HPDE6-E6E7 (cell line): ENCODE data around the gene EEA1.
A peak's percentile ranks its signal among the peaks of the same experiment; 100 is the strongest.

Source experiments
- DNase-seq: peaks from one replicate; pipeline ENCODE4 v3.0.0; 2011; ENCODE audit warnings: missing footprints; ENCODE audit errors: extremely low spot score

EEA1 gene

DNA sequence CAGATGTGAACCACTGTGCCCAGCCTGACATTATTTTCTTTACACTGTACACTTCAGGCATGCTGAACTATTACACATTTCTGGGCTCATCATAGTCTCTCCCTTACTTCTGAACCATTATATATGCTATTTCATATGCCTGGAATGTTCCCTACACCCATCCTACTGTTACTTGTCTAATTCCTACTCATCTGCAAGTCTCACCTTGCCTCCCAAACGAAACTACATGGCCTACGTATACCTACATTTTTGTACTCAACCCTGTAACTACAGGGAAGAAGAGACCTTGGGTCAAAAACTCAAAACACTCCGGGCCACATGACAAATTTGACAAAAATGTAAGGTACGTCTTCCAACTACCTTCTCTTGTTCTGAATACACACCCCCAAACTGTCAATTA, 9.5 kb upstream of the EEA1 start:
- DNase-seq, result peak; percentile 78

DNA sequence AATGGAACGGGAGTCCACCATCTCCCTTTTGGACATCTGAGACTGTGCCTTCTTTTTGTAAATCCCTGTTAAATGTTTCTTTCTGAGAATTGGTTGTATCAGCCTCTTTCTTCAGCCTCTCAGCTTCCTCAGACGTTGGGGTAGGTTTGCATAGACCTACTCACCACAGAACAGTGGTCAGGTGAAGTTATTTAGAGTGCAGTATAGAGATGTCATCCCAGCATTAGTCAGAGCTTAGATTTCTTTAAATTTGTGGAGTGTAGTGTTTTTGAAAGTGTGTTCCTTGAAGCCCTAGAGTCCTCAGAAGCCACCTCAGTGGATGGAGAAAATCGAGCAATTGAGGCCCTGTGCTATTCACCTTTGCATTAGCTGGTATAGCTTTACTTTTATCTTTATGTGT, 8.9 kb upstream of the EEA1 start:
- DNase-seq, result no peak

DNA sequence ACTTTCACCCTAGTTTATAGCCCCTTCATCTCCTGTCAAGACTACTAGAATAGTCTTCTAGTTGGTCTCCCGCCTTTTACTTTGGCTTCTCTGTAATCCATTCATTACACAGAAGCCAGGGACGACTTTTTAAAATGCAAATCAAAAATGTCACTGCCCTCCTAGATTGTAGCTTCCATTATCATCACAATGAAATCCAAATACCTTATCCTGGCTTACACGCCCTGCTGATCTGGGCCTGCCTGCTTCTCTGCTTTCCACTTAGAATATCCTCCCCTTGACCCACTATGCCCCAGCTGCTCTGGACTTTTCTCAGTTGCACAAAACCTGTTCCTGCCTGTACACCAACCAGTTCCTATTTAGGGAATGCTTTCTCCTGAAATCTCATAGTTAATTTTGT, 4.5 kb upstream of the EEA1 start:
- no peak for DNase-seq

DNA sequence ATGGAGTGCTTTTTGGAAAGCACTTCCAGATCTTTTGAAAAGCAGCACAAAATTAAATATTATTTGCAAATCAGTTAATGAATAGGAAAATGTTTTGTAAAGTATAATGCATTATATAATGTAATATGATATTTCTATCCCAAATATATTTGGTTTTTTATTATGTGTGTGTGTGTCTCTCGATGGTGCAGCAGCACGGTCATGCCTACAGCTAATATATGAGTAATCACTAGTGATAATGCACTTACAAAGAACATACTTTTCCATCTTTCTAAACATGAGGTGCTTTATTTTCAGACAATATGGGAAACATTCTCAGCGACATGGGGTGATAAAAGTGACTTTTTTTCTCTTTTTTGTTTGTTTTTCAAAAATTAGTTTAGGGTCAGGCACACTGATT, 1.3 kb upstream of the EEA1 start:
- DNase-seq, result no peak

DNA sequence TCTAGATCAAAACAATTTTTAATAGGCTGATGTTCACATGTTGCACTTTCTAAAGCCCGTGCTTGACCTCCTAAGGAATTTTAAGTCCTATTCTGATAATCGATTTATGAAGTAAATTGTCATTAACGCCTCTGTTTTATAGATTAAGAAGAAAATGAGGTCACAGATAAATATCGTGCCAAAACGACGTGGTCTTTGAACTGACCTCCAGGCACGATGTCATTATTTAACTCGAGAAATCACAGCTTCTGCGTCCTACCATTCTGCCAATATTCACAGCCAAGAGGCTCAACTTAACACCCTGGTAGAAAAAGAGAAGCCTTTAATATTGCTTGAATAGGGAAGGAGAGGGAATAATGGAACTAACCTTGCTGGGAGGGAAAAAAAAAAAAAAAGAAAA, 888 bp upstream of the EEA1 start:
- no peak for DNase-seq

DNA sequence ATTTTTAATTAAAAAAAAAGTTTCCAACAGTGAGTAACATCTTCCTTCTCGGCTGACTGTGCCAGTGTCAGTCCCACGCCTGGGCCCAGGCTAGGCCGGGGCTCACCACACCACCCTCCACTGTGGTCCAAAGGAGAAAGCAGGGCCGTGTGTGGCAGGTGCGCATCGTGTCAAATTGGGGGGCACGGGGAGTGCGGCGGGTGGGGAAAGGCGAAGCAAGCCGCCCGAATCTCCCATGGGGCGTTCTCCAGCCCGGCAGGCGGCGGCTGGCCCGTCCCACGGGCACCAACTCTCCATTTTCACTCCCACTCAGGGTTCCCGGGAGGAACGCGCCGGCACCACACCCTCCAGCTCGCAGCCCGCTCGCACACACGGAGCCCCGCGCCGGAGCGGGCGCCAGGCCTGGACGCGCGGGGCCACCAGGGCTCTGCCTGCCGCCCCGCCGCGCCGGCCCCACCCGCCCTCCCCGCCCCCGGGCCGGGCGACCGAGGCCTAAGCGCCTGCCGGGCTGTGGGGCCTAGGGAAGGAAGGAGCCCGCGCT, 604 bp downstream of the EEA1 start:
- DNase-seq, result no peak

DNA sequence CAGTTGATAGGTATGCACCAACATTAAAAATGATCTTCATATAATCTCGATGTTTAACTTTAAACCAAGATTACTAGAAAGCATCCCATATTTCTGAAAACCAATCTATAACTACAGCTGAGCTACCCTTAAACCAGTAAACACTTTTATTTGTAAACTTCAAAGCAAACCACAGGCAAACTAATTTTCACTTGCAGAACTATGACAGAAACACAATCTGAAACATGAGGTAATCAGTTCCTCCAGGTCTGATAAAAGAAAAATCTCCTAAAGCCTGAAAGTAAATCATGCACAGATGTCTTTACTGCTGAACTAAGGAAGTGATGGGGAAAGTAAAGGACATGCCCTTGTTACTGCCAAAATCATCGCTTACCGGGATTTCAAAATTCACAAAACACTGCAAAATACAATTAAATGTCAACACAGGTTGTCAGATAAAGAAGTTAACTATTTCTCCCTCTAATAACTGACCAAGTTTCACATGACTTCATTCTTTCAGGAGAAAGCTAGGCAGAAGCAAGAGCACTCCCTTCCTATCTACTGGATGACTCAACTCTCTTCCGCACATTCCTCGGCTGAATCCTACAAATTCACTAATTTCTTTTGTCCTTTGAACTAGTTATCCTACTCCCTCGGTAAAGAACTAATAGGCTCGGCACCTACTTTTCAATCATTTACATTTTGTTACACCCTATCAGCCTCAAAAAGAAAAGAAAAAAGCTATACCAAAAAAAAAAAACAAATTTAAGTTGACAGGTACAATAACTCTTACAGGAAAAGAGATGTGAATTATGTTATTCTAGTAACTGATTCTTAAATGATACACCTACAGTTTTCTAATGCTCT, 1.4 kb downstream of the EEA1 start:
- peak; percentile 33 for DNase-seq

DNA sequence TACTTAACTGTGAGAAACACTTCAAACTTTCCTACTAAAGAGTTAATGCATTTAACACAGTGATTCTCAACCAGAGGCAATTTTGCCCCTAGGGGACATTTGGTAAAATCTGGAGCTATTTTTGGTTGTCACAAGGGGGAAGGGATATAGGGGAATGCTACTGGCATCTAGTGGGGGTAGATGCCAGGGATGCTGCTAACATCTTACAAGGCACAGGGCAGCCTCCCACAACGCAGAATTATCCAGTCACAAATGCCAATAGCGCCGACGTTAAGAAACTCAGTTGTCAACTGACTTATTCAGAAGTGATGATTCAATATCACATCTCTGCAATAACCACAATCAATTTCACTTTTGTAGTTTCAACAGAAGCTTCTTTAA, 2.0 kb downstream of the EEA1 start:
- DNase-seq, result no peak

DNA sequence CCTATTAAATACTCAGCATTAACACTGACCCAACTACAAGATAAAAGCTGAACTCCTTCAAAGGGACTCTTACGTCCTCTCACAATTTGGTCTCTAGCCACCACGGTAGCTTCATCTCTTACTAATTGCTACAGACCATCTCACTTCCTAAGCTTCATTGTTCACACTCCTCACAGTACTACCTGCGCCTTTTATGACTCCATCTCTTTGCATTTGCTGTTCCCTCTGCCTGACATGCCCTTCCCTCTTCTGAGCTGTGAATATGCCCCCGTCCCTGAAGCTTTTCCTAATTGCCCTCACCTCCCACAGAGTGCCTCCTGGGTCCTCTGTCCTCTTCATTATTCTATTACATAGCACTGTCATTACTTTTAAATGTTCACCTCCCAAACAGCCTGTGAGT, 2.5 kb downstream of the EEA1 start:
- DNase-seq, result no peak

DNA sequence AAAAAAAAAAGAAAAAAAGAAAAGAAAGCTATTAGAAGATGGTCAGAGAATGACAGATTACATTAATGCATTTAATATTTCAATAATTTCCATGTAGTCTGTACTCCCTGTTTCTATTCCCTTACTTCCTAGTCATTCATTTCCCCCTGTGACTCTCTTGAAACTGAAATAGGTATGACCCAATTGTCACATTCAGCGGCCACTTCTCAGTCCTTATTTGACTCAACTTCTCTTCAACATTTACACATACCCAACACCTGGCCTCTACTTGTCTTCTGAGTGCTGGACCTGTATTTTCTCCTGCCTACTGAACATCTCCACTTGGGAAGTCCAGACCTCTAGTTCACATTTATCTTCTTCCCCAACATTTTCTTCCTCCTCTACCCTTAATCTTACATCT, 7.2 kb downstream of the EEA1 start:
- DNase-seq, result no peak

DNA sequence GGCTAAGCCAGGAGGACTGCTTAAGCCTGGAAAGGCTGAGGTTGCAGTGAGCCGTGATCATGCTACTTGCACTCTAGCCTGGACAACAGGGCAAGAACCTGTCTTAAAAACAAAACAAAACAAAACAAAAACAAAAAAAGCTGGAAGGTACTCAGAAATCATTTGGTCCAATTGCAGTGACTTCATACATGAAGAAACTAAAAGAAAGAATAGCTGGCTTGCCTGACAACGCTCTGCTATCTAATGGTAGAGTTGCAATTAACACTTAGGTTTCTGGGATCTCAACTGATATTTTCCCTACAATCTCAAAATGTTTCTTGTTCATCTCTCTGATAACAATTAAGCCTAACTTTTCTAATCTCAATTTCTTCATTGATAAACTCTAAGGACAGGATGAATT, 13.7 kb downstream of the EEA1 start:
- no peak for DNase-seq

DNA sequence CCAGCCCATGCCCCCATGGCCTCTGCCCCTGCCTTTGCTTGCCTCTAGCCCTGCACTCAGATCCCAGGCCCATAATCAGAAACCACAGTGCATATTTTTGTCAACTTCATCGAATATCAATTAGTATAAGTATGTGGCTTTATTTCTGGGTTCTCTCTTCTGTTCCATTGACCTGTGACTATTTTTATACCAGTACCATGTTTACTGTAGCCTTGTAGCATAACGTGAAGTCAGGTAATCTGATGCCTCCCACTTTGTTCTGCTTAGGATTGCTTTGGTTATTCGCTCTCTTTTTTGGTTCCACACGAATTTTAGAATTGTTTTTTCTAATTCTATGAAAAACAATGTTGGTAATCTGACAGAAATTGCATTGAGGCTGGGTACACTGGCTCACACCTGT, 14.9 kb downstream of the EEA1 start:
- no peak for DNase-seq

DNA sequence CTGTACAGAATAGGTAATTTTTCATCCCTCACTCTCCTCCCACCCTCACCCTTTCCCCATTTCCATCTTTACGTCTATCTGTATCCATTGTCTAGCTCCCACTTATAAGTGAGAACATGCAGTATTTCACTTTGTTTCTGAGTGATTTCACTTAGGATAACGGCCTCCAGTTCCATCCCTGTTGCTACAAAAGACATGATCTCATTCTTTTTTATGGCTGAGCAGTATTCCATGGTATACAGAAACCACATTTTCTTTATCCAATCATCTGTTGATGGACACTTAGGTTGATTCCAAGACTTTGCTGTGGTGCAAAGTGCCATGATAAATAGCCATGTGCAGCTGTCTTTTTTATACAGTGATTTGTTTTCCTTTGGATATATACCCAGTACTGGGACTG, 16.4 kb downstream of the EEA1 start:
- DNase-seq, result no peak

DNA sequence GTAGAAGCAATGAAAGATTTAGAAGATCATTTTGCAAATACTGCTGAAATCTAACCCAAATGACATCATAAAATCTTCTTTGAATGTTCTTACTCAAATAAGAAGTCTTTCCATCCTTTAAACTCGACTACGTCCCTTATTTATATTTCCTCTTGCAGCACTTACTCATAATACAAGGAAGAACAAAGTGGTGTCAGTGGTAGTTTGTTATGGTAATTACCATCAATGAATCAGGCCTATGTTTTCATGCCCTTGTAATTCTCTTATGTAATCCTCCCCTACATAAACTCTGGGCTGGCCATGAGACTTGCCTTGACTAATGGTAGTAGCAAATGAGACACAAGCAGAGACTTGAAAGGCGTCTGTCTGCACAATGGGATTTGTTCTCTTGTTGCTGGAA, 17.0 kb downstream of the EEA1 start:
- peak; percentile 84 for DNase-seq

DNA sequence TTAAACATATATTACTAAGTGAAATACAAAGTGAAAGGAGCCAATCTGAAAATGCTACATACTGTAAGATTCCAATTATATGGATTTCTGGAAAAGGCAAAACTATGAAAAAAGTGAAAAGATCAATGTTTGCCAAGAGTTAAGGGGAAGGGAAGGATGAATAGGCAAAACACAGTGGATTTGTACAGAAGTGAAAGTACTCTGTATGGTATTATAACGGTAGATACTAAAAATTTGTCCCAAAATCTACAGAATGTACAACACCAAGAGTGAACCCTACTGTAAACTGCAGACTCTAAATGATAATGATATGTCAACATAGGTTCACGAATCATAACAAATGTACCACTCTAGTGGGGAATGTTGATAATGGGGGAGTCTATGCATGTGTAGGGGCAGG, 17.8 kb downstream of the EEA1 start:
- DNase-seq, result no peak

DNA sequence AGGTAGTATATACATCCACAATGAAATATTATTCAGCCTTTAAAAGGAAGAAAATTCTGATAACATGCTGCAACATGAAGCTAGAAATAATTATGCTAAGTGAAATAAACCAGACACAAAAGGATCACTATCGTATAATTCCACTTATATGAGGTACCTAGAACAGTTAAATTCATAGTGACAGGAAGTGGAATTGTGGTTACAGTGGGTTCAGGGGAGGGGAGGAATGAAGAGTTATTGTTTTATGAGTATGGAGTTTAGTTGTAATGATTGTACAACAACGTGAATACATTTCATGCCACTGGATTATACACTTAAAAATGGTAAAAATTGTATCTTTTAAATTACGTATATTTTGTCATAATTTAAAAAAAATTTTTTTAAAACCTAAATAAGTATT, 21.0 kb downstream of the EEA1 start:
- DNase-seq, result no peak

DNA sequence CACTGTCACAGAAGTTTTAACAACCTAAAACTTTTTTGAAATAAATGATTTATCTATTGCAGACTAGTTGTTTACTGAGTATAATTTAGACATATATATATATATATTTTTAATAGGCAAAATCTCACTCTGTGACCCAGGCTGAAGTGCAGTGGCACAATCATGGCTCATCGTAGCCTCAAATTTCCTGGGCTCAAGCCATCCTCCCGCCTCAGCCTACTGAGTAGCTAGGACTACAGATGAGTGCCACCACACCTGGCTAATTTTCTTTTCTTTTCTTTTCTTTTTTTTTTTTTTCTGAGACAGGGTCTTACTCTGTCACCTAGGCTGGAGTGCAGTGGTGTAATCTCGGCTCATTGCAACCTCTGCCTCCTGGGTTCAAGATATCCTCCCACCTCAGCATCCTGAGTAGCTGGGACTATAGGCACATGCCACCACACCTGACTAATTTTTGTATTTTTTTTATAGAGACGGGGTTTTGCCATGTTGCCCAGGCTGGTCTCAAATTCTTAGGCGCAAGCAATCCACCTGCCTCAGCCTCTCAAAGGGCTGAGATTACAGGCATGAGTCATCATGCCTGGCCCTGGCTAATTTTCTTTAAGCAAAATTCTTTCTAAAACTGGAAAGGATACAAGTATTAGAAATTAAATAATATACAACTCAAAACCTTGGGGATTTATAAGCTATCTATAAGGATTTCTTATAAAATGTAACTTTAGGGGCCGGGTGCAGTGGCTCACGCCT, 23.1 kb downstream of the EEA1 start:
- no peak for DNase-seq

DNA sequence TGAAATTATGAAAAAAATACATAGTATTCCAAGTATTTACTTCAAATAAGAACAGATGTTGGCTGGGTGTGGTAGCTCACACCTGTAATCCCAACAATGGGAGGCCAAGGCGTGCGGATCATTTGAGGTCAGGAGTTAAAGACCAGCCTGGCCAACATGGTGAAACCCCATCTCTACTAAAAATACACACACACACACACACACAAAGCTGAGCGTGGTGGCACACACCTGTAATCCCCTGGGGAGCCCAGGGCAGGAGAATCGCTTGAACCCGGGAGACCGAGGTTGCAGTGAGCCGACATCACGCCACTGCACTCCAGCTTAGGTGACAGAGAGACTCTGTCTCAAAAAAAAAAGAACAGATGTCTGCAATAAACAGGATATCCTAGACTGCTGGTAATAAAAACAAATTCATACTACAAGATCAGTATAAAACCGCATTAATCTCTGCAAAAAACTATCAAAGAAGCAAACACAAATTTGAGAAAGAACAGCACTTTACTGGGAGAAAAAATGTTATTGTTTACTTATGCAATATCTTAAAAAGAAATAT, 23.8 kb downstream of the EEA1 start:
- DNase-seq, result no peak

DNA sequence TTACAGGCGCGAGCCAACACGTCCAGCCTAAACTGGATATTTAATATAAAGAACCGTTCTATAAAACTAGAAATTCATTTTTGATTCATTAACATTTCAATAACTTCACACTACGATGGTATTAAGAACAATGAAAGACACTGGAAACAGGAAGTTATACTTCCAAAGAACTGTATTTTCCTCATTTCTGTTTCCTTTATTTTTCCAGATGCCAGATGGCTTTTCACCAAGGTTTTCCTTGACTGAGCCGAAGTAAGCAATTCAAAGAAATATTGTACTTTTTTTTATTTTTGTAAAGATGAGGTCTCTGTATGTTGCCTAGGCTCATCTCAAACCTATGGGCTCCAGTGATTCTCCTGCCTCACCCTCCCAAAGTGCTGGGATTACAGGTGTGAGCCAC, 28.2 kb downstream of the EEA1 start:
- DNase-seq, result no peak

DNA sequence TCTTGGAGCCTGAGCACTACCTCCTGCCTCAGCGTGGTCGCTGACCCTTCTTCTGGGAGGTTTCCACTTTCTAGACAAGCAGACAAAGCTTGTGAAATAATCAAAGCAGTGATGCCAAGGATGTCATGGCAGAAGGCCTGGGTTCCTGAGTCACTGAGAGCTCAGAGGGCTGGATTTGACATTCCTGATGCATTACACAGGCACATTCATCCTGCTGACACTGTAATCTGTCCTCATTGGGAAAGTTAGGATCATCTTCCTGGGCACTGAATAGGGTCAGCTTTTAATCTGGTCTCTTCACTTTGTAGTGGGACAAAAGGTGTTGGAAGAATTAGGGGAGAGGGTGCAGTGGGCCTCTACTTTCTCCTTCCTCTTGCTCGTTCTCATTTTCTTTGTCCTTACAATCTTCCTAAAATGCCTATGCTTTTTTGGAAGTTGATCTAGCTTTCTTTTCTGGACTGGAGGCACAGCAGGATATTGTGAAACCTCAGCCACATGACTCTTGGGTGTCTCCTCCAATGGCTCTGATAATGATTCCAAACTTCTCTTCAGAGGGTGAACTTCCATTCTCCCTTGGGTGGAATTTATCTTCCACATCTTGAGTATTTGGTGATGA, 29.6 kb downstream of the EEA1 start:
- peak; percentile 78 for DNase-seq

DNA sequence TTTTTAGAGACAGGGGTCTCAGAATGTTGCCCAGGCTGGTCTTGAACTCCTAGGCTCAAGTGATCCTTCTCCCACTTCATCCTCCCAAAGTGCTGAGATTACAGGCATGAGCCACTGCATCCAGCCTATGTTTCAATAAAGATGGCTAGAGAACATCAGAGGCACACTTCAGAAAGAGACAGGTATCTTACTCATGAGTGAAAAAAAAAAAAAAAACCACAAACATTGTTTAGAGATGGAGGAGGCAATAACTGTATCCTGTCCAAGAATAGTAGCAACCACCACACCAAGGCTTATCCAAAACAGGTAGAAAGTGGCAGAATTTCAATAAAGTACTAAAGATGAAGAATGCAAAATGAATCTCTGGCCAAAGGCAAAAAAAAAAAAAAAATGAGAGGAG, 30.3 kb downstream of the EEA1 start:
- DNase-seq, result peak; percentile 20

DNA sequence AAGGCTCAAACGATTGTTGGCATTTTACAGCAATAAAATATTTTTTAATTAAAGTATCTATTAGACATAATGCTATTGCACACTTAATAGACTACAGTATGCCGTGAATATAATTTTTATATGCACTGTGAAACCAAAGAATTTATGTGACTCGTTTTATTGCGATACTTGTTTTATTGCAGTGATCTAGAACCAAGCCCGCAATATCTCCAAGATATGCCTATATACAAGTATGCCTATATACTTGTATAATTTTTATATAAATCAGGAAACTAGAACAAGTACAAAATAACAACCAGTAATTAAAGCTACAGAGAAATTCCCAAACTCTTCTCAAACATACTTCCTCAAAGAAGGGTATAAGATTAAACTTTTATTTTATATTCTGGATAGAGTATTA, 31.3 kb downstream of the EEA1 start:
- DNase-seq, result no peak
